GM10248 (cell line): ENCODE results near the gene FCHO1.
"Not testable (repeated sequence)": the region's sequence is repeated elsewhere in the genome, so short reads cannot be mapped to it uniquely, and the experiment has no call there.

Experiments
- CTCF ChIA-PET: fragments of 300-600 bp; sonication (Branson Sonifier 250); formaldehyde crosslinking; extraction: SDS; loops from one replicate; lab custom pipeline; 2021; ENCODE audit warnings: antibody characterized with exemption; lab: Yijun Ruan, JAX
- POLR2A ChIA-PET: fragments of 350-650 bp; sonication (Branson Sonifier 250); formaldehyde crosslinking; extraction: SDS; loops from one replicate; lab custom pipeline; 2020; ENCODE audit warnings: antibody characterized with exemption; lab: Yijun Ruan, JAX
- DNase-seq: peaks from one replicate; pipeline ENCODE4 v3.0.0; 2012; ENCODE audit errors: extremely low spot score
- TF ChIP-seq, protein P1 (sequence below): IDR thresholded peaks from 2 replicates; pipeline ENCODE4 v1.5.1; 2012; ENCODE audit warnings: mild to moderate bottlenecking, low read depth; ENCODE audit errors: extremely low read depth, missing control alignments, control extremely low read depth

FCHO1 gene

DNA sequence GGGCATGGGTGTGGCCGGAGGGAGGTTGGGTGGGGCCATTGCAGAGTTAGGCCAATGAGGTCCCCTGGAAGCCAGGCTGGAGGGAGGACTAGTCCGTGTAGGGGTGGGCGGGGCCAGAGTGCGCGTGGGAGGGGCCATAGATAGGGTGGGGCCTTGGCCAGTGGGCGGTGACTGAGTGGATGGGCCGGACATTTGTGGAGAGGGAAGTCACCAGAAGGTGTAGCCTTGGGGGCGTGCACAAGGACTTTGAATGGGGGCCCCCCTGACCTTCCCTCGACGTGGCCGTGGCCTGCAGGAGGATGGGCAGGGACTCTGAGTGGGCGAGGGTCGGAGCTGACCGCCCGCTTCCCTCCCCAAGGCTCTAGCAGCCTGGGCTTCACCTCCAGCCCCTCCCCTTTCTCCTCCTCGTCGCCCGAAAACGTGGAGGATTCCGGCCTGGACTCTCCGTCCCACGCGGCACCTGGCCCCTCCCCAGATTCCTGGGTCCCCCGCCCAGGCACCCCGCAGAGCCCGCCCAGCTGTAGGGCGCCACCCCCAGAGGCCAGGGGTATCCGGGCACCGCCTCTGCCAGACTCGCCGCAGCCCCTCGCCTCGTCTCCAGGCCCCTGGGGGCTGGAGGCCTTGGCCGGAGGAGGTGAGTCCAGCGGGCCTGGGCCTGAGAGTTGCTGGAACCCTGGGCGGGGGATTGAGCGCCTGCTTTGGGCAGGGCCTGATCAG lies 27.1 kb downstream of the FCHO1 start:
- peak; percentile 69 for DNase-seq
- POLR2A ChIA-PET: no interaction called here

DNA sequence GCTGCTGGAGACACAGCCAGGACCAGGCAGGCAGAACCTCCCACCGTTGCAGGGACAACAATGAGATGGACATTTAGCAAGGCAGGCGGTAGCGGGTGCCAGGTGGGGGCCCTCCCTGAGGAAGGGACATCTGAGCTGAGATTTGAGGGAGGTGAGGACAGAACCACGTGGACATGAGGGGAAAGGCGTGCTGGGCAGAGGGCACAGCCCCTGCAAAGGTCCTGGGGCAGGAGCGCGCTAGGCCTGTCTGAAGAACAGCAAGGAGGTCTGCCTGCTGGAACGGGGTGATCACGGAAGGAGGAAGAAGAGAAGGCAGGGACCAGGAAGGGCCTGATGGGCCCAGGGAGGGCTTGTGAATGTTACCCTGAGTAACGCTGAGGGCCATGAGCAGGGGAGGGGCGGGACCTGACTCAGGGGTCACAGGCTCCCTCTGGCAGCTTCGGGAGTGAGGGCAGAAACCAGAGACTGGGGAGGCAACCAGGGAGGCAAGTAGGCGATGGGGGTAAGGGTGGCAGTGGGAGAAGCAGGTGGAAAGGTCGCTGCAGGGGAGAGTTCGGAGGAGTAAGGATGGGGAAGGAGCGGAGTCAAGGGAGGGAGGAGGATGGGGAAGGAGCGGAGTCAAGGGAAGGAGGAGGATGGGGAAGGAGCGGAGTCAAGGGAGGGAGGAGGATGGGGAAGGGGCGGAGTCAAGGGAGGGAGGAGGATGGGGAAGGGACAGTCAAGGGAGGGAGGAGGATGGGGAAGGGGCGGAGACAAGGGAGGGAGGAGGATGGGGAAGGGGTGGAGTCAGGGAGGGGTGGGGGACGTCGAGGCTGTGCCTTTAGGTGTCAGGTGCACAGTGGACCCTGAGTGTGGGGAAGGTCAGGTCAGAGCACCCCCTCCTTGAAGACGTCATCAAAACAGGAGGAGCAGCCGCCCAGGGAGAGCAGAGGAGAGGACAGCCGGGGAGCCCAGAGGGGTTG lies 28.0 kb downstream of the FCHO1 start:
- ChIA-PET POLR2A (interaction anchor here (0.6 kb wide), 1 partner anchor 12 kb away, joined by 4 read pairs; no protein-coding TSS in a partner anchor), CTCF (interaction anchor here (1.0 to 1.3 kb wide), 3 partner anchors 24 to 76 kb away, joined by 3 to 4 read pairs (median 3); no protein-coding TSS in a partner anchor)
- no peak for DNase-seq
- TF ChIP-seq, protein P1, sequence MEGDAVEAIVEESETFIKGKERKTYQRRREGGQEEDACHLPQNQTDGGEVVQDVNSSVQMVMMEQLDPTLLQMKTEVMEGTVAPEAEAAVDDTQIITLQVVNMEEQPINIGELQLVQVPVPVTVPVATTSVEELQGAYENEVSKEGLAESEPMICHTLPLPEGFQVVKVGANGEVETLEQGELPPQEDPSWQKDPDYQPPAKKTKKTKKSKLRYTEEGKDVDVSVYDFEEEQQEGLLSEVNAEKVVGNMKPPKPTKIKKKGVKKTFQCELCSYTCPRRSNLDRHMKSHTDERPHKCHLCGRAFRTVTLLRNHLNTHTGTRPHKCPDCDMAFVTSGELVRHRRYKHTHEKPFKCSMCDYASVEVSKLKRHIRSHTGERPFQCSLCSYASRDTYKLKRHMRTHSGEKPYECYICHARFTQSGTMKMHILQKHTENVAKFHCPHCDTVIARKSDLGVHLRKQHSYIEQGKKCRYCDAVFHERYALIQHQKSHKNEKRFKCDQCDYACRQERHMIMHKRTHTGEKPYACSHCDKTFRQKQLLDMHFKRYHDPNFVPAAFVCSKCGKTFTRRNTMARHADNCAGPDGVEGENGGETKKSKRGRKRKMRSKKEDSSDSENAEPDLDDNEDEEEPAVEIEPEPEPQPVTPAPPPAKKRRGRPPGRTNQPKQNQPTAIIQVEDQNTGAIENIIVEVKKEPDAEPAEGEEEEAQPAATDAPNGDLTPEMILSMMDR: no peak

More for the DNA sequence above, 27.1 kb downstream of the FCHO1 start:
- TF ChIP-seq, protein P1: no peak
- CTCF ChIA-PET: interaction anchor here (1.0 to 4.5 kb wide), 2 partner anchors 12 to 24 kb away, joined by 3 to 49 read pairs; no protein-coding TSS in a partner anchor

DNA sequence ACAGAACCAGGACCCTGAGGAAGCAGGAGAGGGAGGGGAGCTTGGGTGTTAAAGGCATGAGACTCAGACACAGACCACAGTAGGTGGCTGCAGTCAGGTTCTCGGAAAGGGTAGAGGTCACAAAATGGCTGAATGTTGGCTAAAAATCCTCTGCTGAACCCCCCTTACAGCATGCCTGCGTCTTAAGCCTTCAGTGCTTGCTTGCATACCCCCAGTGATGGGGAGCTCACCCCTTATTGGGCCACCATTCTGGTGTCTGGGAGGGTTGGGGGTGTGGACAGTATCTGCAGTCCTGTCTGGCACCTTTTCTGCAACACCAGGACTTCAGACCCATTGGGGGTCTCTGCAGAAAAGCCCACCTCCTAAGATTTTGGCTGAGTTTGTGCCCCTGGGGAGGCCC lies 29.5 kb downstream of the FCHO1 start:
- CTCF ChIA-PET: interaction anchor here (1.0 to 1.8 kb wide), 4 partner anchors 9 to 77 kb away, joined by 3 to 5 read pairs (median 4); no protein-coding TSS in a partner anchor
- POLR2A ChIA-PET: no interaction called here
- DNase-seq: no peak
- TF ChIP-seq, protein P1: no peak

DNA sequence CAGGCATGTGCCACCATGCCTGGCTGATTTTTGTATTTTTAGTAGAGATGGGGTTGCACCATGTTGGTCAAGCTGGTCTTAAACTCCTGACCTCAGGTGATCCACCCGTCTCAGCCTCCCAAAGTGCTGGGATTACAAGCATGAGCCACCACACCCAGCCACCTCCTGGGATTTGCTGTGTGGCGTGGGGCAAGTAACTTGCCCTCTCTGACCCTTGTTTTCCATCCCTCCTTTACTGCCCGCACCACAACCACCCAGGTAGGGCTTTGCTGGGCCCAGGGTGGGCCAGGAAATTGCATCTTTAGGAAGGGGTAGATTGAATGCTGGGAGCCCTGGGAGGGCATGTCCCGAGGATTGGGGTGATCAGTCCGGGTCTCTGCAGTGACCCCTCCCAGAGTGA lies 32.4 kb downstream of the FCHO1 start:
- DNase-seq, POLR2A ChIA-PET: not testable (repeated sequence)
- CTCF ChIA-PET: interaction anchor here (0.6 to 4.4 kb wide), 28 partner anchors 9 to 318 kb away, joined by 3 to 29 read pairs (median 4); partner anchors contain the start of genes CCDC124 and MAP1S

- TF ChIP-seq, protein P1: peak; percentile 76
- ChIA-PET POLR2A (no interaction called here), CTCF (interaction anchor here (0.6 to 4.4 kb wide), 32 partner anchors 8 to 228 kb away, joined by 3 to 29 read pairs (median 4); partner anchors contain the start of genes CCDC124, FCHO1, MAP1S and RPL18A)
- peak; percentile 85 for DNase-seq
These were observed 33.1 kb downstream of the FCHO1 start for GRCh38 chr19:17784201-17785008.

GRCh38 chr19:17787274-17787913 lies 36.1 kb downstream of the FCHO1 start:
- TF ChIP-seq, protein P1: no peak
- ChIA-PET POLR2A (no interaction called here), CTCF (interaction anchor here (1.0 kb wide), 1 partner anchor 291 kb away, joined by 3 read pairs; no protein-coding TSS in a partner anchor)
- DNase-seq: no peak
